Glutamatergic neuron (in vitro differentiated cells): ENCODE data around the gene PDHA1. TPM values are rescaled to one million over a fixed set of nuclear protein-coding genes. Genes with fewer than 3 reads are reported as not detected.

ENCODE experiments used
- DNase-seq: peaks from one replicate; pipeline ENCODE4 v3.0.0; 2022
- H3K27ac Mint-ChIP-seq: one replicate; pipeline ENCODE4 v1.8.0; 2020; ENCODE audit warnings: mild to moderate bottlenecking, mixed read lengths, inconsistent platforms; ENCODE audit not compliant: unreplicated experiment
- H3K27me3 Mint-ChIP-seq: one replicate; pipeline ENCODE4 v1.8.0; 2020; ENCODE audit warnings: mild to moderate bottlenecking, moderate library complexity, mixed read lengths, inconsistent platforms; ENCODE audit not compliant: unreplicated experiment
- H3K36me3 Mint-ChIP-seq: one replicate; pipeline ENCODE4 v1.8.0; 2020; ENCODE audit warnings: mild to moderate bottlenecking, mixed read lengths, inconsistent platforms; ENCODE audit not compliant: unreplicated experiment
- H3K4me1 Mint-ChIP-seq: one replicate; pipeline ENCODE4 v1.8.0; 2020; ENCODE audit warnings: mild to moderate bottlenecking, low read depth, mixed read lengths, inconsistent platforms; ENCODE audit not compliant: unreplicated experiment
- H3K4me3 Mint-ChIP-seq: one replicate; pipeline ENCODE4 v1.8.0; 2020; ENCODE audit warnings: mild to moderate bottlenecking, mixed read lengths, inconsistent platforms; ENCODE audit not compliant: unreplicated experiment
- H3K9me3 Mint-ChIP-seq: one replicate; pipeline ENCODE4 v1.8.0; 2020; ENCODE audit warnings: mild to moderate bottlenecking, moderate library complexity, mixed read lengths, inconsistent platforms; ENCODE audit not compliant: unreplicated experiment
- total RNA-seq: library from RNA; stranded (reverse); fragmentation: NEBNext Ultra II Directional; extraction: Animal tissue kit (Norgen Biotek cat#: 25700); gene quantifications from one replicate; pipeline ENCODE4 v1.2.1, GENCODE V29; 2021; ENCODE audit not compliant: unreplicated experiment
- TF ChIP-seq, protein P1 (sequence below): fragments of 200-600 bp; sonication (generic); IDR thresholded peaks from one replicate; pipeline ENCODE4 v1.5.0; 2021; ENCODE audit not compliant: partially characterized antibody, unreplicated experiment

PDHA1 gene
- total RNA-seq, 1 donor from 2014 or later = 216 TPM

DNA sequence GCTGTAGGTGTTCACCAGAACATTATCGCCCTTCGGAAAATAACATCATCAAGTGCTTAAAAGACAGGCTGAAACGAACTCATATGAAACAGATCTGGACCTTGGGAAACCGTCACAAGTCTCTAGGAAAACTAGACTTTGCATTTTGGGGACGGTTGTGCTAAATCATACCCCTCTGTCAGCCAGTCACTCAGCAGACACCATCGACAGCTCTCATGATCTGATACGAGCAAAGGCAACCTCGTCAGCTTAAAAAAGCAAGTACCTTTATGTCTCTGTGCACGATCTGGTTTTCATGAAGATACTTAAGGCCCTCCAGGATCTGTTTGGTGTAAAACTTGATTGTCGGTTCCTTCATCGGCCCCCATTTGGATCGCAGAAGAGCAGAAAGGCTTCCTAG, 48.4 kb downstream of the PDHA1 start:
- no peak for DNase-seq
- H3K4me3 Mint-ChIP-seq = no peak overlapping the region
- H3K27ac Mint-ChIP-seq = no peak overlapping the region
- H3K36me3 Mint-ChIP-seq = no peaks in the 10 kb centered on the region
- no peaks in the 10 kb centered on the region for H3K4me1 Mint-ChIP-seq
- no peaks in the 10 kb centered on the region for H3K9me3 Mint-ChIP-seq
- H3K27me3 Mint-ChIP-seq = no peaks in the 10 kb centered on the region
- TF ChIP-seq, protein P1, sequence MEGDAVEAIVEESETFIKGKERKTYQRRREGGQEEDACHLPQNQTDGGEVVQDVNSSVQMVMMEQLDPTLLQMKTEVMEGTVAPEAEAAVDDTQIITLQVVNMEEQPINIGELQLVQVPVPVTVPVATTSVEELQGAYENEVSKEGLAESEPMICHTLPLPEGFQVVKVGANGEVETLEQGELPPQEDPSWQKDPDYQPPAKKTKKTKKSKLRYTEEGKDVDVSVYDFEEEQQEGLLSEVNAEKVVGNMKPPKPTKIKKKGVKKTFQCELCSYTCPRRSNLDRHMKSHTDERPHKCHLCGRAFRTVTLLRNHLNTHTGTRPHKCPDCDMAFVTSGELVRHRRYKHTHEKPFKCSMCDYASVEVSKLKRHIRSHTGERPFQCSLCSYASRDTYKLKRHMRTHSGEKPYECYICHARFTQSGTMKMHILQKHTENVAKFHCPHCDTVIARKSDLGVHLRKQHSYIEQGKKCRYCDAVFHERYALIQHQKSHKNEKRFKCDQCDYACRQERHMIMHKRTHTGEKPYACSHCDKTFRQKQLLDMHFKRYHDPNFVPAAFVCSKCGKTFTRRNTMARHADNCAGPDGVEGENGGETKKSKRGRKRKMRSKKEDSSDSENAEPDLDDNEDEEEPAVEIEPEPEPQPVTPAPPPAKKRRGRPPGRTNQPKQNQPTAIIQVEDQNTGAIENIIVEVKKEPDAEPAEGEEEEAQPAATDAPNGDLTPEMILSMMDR = no peak

DNA sequence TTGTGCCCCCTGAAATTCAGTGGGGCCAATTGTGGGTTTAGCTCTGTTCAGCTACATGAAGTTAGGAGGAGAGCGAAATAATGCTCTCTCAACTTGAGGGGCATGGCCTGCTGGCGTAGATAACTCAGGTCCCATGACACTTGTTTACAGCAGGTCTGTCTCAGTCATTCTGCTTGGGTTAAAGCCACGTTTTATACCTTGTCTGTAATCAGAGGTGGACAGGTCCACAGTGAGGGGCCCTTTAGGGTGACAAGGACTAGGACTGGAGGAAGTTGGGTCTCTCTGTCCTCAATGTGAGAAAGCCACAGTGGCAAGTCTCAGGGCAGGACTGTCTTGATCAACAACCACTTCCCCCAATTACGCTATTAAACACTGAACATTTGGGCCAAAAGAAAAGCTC, 49.0 kb downstream of the PDHA1 start:
- Mint-ChIP-seq H3K27ac (no peak overlapping the region), H3K27me3 (no peaks in the 10 kb centered on the region), H3K9me3 (no peaks in the 10 kb centered on the region), H3K4me1 (no peaks in the 10 kb centered on the region), H3K4me3 (no peak overlapping the region), H3K36me3 (no peaks in the 10 kb centered on the region)
- TF ChIP-seq, protein P1 = no peak
- DNase-seq = no peak

DNA sequence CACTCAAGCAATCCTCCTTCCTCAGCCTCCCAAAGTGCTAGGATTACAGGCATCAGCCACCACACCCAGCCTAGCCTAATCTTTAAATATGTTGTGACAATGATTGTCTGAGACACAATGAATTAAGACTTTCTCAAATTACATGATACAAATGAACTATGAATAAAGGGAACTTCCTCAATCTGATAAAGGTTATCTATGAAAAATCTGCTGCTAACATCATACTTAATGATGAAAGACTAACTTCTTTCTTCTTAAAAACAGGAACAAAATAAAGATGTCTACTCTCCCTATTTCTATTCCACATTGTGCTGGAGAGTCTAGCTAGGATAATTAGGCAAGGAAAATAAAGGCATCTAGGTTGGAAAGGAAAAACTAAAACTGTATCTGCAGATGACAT, 60.0 kb downstream of the PDHA1 start:
- H3K27ac Mint-ChIP-seq = no peak overlapping the region
- H3K36me3 Mint-ChIP-seq = no peaks in the 10 kb centered on the region
- H3K9me3 Mint-ChIP-seq = no peaks in the 10 kb centered on the region
- TF ChIP-seq, protein P1 = no peak
- H3K4me1 Mint-ChIP-seq = no peaks in the 10 kb centered on the region
- H3K4me3 Mint-ChIP-seq = no peak overlapping the region
- H3K27me3 Mint-ChIP-seq = no peaks in the 10 kb centered on the region
- no peak for DNase-seq

DNA sequence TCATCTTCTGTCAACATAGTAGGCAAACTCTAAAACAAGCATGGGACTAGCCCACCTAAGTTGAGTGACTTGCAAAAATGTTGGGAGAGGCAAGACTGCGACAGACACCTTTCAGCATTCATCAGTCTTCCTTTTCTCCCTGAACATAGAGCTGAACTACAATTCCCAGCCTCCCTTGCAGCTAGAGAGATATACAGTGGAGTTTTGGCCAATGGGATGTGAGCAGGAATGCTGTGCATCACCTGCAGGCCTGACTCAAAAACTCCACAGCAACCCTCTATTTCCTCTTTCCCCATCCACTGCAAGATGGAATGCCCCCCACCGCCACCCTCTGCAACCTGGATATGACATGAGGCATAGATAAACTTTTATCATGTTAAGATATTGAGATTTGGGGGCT, 66.5 kb downstream of the PDHA1 start:
- Mint-ChIP-seq H3K4me1 (no peaks in the 10 kb centered on the region), H3K36me3 (no peaks in the 10 kb centered on the region), H3K27ac (no peak overlapping the region), H3K4me3 (no peak overlapping the region), H3K27me3 (peaks cover 3% of the 10 kb centered on the region), H3K9me3 (no peaks in the 10 kb centered on the region)
- TF ChIP-seq, protein P1 = no peak
- DNase-seq = no peak

Other genes with a start within 250 kb of the PDHA1 start
- gene ADGRG2, start 221.5 kb upstream of the PDHA1 start, total RNA-seq = 0.39 TPM
- 0.37 TPM for gene MAP3K15, start 171.6 kb downstream of the PDHA1 start, total RNA-seq